ENCODE data around the gene NUP214.

Gene NUP214

DNA sequence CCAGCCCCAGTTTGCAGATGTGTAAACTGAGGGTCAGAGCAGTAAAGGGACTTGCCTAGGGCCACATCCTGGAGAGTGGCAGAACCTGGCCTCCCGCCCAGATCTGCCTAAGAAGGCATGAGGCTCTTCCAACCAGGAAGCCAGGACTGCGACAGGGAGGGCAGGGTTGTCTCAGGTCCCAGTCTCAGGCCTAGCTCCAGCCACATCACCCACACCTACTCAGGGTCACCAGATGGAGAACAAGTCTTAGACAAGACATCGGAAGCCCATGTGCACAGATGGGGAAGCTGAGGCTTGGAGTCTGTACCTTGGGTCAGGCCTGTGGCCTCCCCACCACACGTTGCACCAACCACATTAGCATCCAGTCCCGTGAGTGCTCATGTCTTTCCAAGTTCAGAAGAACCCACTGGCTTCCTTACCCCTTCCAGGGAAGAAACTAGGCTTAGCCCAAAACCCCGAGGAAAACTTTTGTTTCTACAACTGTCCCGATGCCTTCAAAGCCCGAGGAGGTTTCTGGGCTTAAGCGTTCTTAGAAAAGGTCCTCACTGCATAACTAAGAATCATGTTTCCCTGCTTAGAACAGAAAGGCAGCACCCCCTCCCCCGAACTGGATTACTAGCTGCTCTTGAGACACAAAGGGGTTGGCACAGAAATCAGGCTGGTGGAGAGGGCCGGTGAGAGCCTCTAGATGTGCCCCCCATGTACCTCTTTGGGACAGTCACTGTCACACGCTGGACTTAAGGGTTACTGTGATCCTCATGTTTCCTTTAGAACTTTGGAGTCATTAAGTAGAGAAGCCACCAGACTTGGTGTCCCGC lies 148.7 kb downstream of the NUP214 start:
- TF ChIP-seq, protein P1, sequence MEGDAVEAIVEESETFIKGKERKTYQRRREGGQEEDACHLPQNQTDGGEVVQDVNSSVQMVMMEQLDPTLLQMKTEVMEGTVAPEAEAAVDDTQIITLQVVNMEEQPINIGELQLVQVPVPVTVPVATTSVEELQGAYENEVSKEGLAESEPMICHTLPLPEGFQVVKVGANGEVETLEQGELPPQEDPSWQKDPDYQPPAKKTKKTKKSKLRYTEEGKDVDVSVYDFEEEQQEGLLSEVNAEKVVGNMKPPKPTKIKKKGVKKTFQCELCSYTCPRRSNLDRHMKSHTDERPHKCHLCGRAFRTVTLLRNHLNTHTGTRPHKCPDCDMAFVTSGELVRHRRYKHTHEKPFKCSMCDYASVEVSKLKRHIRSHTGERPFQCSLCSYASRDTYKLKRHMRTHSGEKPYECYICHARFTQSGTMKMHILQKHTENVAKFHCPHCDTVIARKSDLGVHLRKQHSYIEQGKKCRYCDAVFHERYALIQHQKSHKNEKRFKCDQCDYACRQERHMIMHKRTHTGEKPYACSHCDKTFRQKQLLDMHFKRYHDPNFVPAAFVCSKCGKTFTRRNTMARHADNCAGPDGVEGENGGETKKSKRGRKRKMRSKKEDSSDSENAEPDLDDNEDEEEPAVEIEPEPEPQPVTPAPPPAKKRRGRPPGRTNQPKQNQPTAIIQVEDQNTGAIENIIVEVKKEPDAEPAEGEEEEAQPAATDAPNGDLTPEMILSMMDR (IDR thresholded peaks at IDR 0.05; ENCODE audit: low read depth, low read length, missing control alignments): no peak
- DNase-seq (ENCODE audit: extremely low read depth, low read depth): no peak
- H3K4me3 ChIP-seq (replicated peaks; ENCODE audit: low read depth, low read length): no peak overlapping the region

DNA sequence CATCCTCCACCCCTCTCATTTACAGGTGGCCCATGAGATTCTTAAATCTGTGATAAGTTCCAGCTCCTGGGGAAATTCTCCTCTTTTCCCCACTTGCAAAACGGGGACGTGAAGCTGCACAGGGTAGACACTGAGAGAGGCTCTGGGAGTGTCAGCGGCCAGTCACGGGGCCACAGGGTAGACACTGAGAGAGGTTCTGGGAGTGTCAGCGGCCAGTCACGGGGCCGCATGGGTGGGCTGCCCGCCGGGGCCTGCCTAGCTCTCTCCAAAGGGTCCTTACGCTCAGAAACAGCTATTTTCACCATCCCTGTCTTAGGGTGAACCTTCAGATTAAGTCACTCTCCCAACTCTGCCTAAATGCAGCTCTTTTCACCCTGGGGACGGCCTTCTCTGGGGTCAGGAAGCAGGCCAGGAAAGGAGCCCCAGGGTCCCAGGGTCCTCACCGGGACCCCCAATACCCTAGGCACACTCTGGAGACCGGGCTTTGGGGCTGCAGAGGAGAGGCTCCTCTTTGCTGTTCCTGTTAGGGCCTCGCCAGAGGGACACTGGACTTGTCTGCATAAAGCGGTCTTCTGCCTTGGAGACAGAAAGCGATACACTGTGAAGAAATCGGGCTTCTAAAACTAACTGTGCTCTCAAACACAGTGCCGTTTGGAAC lies 149.4 kb downstream of the NUP214 start:
- DNase-seq (ENCODE audit: extremely low read depth, low read depth): no peak
- TF ChIP-seq, protein P1 (IDR thresholded peaks at IDR 0.05; ENCODE audit: low read depth, low read length, missing control alignments): no peak
- H3K4me3 ChIP-seq (replicated peaks; ENCODE audit: low read depth, low read length): no peak overlapping the region

DNA sequence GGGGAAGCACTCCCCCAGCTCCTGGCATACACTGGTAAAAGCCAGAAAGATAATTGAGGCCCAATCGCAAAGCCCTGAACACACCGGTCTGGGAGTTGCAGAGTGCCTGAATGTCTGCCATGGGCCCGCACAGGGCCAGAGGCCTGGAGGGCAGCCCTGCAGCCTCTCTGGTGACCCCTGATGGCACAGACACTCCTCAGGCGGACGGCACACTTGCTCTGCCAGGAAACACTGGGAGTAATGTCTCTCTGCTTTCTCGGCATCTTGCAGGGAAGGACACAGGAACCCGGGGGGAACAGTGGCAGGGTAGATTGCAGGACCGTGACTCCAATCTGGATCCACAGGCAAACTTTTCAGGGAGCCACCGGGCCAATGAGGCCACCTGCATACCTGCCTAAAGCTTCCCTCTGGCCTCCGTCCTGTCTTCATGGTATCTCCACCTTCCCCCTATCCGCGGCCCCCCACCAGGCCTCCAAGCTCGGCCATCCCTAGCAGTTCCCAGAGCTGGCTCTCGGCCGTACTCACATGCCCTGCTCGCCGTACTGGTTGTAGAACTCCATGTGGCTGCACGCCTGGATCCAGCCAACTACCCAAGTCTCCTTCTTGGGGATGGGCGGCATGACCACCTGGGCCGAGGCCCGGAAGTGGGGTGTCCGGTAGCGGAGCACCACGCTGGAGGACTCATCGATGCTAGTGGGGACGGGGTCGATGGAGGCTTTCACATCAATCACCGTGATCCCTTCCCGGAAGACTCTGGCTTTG lies 150.1 kb downstream of the NUP214 start:
- TF ChIP-seq, protein P1 (IDR thresholded peaks at IDR 0.05; ENCODE audit: low read depth, low read length, missing control alignments): no peak
- DNase-seq (ENCODE audit: extremely low read depth, low read depth): no peak
- no peak overlapping the region for H3K4me3 ChIP-seq (replicated peaks; ENCODE audit: low read depth, low read length)

DNA sequence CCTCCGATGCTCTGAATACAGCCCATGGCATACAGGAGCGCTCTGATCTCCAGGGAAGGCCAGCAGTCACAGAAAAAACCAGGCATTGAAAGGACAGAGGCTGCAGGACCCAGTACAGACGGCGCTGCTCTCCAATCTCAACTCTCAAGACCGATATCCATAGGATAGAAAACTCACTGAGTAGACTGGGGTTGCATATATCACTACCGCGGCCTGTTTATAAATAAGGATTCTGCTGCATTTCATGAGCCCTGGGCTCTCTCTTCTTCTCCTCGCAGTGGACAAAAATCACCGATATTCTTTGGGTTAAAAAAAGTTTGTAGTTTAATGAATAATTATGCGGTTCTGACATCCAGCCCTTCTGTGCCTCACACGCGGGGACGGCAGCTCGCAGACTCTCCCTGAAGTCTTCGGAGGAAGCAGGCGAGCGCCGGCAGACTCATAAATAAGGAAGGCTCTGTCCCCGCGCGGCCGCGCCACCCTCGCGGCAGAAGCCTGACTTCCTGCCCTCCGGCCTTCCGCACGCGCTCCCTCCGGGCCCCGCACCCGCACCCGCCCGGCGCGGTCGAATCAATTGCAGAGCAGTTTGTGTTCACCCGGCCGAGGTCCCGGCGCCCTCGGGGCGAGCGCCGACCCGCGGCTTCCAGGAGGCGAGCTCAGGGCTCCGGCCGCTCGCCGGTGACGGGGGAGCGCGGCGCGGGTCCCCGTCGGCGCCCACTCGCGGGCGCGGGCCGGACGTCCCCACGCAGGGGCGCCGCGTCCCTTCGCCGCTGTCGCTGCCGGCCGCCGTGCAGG lies 150.9 kb downstream of the NUP214 start, which contains the start of gene FAM78A:
TSS of gene FAM78A (minus strand) at position 417 of the 795 bp plus-strand sequence. CDS start at position 86, 331 bp downstream.
- TF ChIP-seq, protein P1 (IDR thresholded peaks at IDR 0.05; ENCODE audit: low read depth, low read length, missing control alignments): no peak
- no peak for DNase-seq (ENCODE audit: extremely low read depth, low read depth)
- H3K4me3 ChIP-seq (replicated peaks; ENCODE audit: low read depth, low read length): peak within 1 kb of the TSS; percentile 32

DNA sequence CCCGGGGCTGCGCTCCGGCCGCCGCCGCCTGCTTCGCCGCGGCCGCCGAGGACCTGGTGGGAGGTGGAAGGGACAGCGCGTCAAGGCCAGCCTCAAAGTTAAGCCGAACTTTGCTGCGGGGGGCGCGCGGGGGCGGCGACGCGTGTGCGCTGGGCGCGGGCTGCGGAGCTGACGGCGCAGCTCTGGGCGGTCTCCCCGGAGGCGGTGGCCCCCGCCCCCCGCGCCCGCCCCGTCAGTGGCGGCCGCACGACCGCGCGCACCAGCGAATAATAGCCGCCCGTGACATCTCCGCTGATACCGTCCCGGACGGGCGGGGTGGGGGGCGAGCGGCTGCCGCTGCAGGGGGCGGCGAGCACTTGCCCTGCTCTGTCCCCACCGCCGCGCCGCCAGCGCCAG lies 151.5 kb downstream of the NUP214 start:
- H3K4me3 ChIP-seq (replicated peaks; ENCODE audit: low read depth, low read length): no peak overlapping the region
- no peak for DNase-seq (ENCODE audit: extremely low read depth, low read depth)
- TF ChIP-seq, protein P1 (IDR thresholded peaks at IDR 0.05; ENCODE audit: low read depth, low read length, missing control alignments): no peak

Data from HFF-Myc (cell line).